Measurements from ENCODE around the gene MUSK.
"Not testable (repeated sequence)": the region's sequence is repeated elsewhere in the genome, so short reads cannot be mapped to it uniquely, and the experiment has no call there.

The MUSK gene

GRCh38 chr9:110672873-110673510 is 4.4 kb downstream of the MUSK start:
- DNase-seq (ENCODE audit: low spot score) = no peak
- TF ChIP-seq CTCF (IDR thresholded peaks at IDR 0.05; ENCODE audit: extremely low read depth, insufficient read depth, missing control alignments) = no peak
- in situ Hi-C loops (cut with MboI; ENCODE audit: low pct_unique_long_range_greater_than_20kb, low sequenced_read_pairs, unreplicated experiment) = no loop called here

DNA sequence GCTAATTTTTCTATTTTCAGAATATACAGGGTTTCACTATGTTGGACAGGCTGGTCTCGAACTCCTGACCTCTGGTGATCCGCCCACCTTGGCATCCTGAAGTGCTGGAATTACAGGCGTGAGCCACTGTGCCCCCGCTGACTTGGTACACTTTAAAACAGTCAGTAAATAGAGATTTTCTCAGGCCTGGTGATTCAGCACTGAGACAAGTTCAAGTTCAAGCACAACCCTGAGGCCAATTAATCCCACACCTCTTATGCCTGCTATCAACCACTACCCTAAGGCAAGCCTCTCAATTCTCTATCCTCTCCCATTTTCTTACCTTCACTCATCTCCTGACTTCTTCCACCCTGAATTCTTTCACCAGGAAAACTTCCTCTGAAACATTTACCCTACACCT is 18.9 kb downstream of the MUSK start:
- no peak for TF ChIP-seq CTCF (IDR thresholded peaks at IDR 0.05; ENCODE audit: extremely low read depth, insufficient read depth, missing control alignments)
- DNase-seq (ENCODE audit: low spot score) = no peak
- in situ Hi-C loops (cut with MboI; ENCODE audit: low pct_unique_long_range_greater_than_20kb, low sequenced_read_pairs, unreplicated experiment) = no loop called here

DNA sequence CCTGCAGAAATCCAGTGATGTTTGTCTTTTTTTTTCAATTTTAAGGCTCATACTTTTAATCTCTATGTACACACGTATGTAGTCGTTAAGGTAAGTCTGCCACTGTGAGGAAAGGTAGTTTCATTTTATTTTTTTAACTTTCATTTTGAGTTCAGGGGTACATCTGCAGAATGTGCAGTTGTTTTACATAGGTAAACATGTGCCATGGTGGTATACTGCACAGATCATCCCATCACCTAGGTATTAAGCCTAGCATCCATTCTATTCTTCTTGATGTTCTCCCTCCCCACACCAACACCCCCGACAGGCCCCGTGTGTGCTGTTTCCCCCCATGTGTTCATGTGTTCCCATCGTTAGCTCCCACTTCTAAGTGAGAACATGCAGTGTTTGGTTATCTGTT is 19.7 kb downstream of the MUSK start:
- in situ Hi-C loops (cut with MboI; ENCODE audit: low pct_unique_long_range_greater_than_20kb, low sequenced_read_pairs, unreplicated experiment) = no loop called here
- no peak for DNase-seq (ENCODE audit: low spot score)
- no peak for TF ChIP-seq CTCF (IDR thresholded peaks at IDR 0.05; ENCODE audit: extremely low read depth, insufficient read depth, missing control alignments)

DNA sequence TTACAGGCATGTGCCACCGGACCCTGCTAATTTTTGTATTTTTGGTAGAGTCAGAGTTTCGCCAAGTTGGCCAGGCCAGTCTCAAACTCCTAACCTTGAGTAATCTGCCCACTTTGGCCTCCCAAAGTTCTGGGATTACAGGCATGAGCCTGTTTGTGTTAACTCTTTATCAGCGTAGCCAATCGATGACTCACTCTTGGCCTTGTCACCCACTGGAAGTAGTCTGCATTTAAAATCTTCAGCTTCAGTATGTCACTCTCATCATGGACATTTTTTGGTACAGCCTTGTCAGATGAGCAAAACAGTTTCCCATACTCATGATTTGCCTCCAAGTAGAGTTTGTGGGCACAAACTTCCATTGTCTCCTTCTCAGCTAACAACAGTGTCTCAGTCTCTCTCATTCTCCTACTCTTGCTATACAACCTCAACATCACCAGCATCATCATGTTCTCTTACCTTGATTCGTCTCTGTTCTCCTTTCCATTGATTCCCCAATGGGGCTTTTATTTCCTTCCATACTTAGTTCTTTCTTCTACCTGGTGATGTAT is 22.5 kb downstream of the MUSK start:
- in situ Hi-C loops (cut with MboI; ENCODE audit: low pct_unique_long_range_greater_than_20kb, low sequenced_read_pairs, unreplicated experiment) = no loop called here
- TF ChIP-seq CTCF (IDR thresholded peaks at IDR 0.05; ENCODE audit: extremely low read depth, insufficient read depth, missing control alignments) = no peak
- no peak for DNase-seq (ENCODE audit: low spot score)

DNA sequence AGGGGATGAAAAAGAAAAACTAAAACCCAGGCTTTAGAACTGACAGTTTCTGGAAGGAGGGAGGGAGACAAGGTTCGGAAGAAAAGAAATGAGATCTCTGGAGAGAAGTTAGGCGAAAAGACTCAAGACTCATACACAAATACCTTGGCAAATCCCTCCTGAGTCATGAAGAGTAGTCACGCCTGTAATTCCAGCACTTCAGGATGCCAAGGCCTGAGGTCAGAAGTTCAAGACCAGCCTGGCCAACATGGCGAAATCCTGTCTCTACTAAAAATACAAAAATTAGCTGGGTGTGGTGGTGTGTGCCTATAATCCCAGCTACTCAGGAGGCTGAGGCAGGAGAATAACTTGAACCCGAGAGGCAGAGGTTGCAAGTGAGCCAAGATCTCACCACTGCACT is 27.3 kb downstream of the MUSK start:
- in situ Hi-C loops (cut with MboI; ENCODE audit: low pct_unique_long_range_greater_than_20kb, low sequenced_read_pairs, unreplicated experiment) = not testable (repeated sequence)

GRCh38 chr9:110700953-110701352 is 32.4 kb downstream of the MUSK start:
- TF ChIP-seq CTCF (IDR thresholded peaks at IDR 0.05; ENCODE audit: extremely low read depth, insufficient read depth, missing control alignments) = no peak
- in situ Hi-C loops (cut with MboI; ENCODE audit: low pct_unique_long_range_greater_than_20kb, low sequenced_read_pairs, unreplicated experiment) = no loop called here
- no peak for DNase-seq (ENCODE audit: low spot score)

More for the DNA sequence above, 27.3 kb downstream of the MUSK start:
- DNase-seq (ENCODE audit: low spot score) = not testable (repeated sequence)

DNA sequence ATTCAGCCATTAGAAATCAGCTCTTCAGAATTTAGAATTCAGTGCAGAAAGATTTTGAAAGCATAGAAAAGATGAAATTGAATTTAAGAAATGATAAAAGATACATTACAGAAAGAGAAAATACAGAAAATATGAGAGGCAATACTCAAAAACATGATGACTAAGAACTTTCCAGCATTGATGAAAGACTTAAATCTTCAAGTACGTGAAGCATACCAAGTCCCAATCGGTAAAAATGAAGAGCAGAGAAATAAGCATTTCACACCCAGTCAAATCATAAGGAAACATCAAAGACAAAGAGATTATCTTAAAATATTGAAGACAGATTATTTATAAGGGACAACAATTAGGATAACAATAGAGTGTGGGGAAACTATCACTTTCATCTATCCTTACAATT is 35.1 kb downstream of the MUSK start:
- TF ChIP-seq CTCF (IDR thresholded peaks at IDR 0.05; ENCODE audit: extremely low read depth, insufficient read depth, missing control alignments) = no peak
- in situ Hi-C loops (cut with MboI; ENCODE audit: low pct_unique_long_range_greater_than_20kb, low sequenced_read_pairs, unreplicated experiment) = no loop called here
- DNase-seq (ENCODE audit: low spot score) = no peak
